ENCODE data around the gene RNF213. TPM values are rescaled to one million over a fixed set of nuclear protein-coding genes. Genes with fewer than 3 reads are reported as not detected.

The RNF213 gene
- total and polyA plus RNA-seq, 2 of the 8 experiments (the other 6 are each of a cell fraction or from before 2014, with no cell fraction given) = 33.8 to 62.8 TPM

- no peak overlapping the region for H2BK5ac ChIP-seq (ENCODE audit: low read depth, low read length)
- H3K4me3 ChIP-seq (ENCODE audit: extremely low read depth in 1 of 4, insufficient read depth in 2 of 4, low read depth in 3 of 4, low read length in 4 of 4) = no peak overlapping the region
- FAIRE-seq (no peak), DNase-seq (ENCODE audit: low read depth in 1 of 2, low spot score in 2 of 2) (no peak)
- no peak overlapping the region for H3K18ac ChIP-seq (ENCODE audit: extremely low read depth, low read length)
- no peaks in the 10 kb centered on the region for H3K79me2 ChIP-seq (ENCODE audit: control insufficient read depth in 1 of 2, insufficient read depth in 2 of 2, low read length in 2 of 2)
- no peaks in the 10 kb centered on the region for H3K9me3 ChIP-seq (ENCODE audit: insufficient read depth in 2 of 2, low read depth in 1 of 2, low read length in 1 of 2)
- H2AK5ac ChIP-seq (ENCODE audit: low read depth, low read length) = no peak overlapping the region
- H3K4me2 ChIP-seq (ENCODE audit: insufficient read depth in 1 of 2, low read depth in 2 of 2, low read length in 2 of 2) = no peak overlapping the region
- H3K4me1 ChIP-seq (replicated peaks in 1 of 4; ENCODE audit: control insufficient read depth in 3 of 4, insufficient read depth in 4 of 4, low read length in 3 of 4) = peaks cover 0 to 3% (median under 1%) of the 10 kb centered on the region in 4 experiments; a peak in 2 of 7 replicates
- no peak overlapping the region for H2BK12ac ChIP-seq (ENCODE audit: low read depth, low read length)
- H2BK20ac ChIP-seq (ENCODE audit: low read length) = no peak overlapping the region
- no peak overlapping the region for H2AFZ ChIP-seq (ENCODE audit: low read length)
- 0 out of 2 replicates have a peak, but pooled peaks cover 3% of the 10 kb centered on the region for H3K79me1 ChIP-seq (ENCODE audit: low read depth, low read length)
- no peak overlapping the region for H3K56ac ChIP-seq (replicated peaks; ENCODE audit: insufficient read length, low read depth, low read length)
- no peak overlapping the region for H2BK120ac ChIP-seq (replicated peaks; ENCODE audit: low read depth, low read length)
- H2BK15ac ChIP-seq (ENCODE audit: low read length) = no peak overlapping the region
- H3K23me2 ChIP-seq (ENCODE audit: low read depth, low read length) = no peaks in the 10 kb centered on the region
- peaks cover 5 to 25% (median 16%) of the 10 kb centered on the region in 4 experiments; a peak in 7 of 8 replicates for H3K36me3 ChIP-seq (ENCODE audit: control insufficient read depth in 2 of 4, insufficient read depth in 4 of 4, low read length in 3 of 4)
- no peaks in the 10 kb centered on the region for H3K27me3 ChIP-seq (replicated peaks in 1 of 4; ENCODE audit: control insufficient read depth in 3 of 4, extremely low read depth in 1 of 4, insufficient read depth in 3 of 4, low read length in 3 of 4)
- CTCF ChIA-PET (ENCODE audit: partially characterized antibody) = interaction anchor here (1.0 to 3.6 kb wide), 3 partner anchors 8 to 90 kb away, joined by 6 to 23 read pairs (median 7); no protein-coding TSS in a partner anchor
- POLR2A ChIA-PET (ENCODE audit: partially characterized antibody) = interaction anchor here (0.6 to 1.9 kb wide), 4 partner anchors 11 to 90 kb away, joined by 3 to 5 read pairs (median 4); no protein-coding TSS in a partner anchor
- no peak overlapping the region for H3K9ac ChIP-seq (replicated peaks in 1 of 4; ENCODE audit: extremely low read depth in 1 of 4, low read depth in 3 of 4, low read length in 3 of 4)
- WGBS, 2 experiments (ENCODE audit: extremely low coverage in 1 of 2, insufficient coverage in 1 of 2, insufficient read length in 1 of 2, insufficient replicate concordance in 2 of 2, low coverage in 1 of 2, low lambda C conversion rate in 2 of 2, missing lambda C conversion rate in 1 of 2) = 90% methylated on average over 5 of the region's 5 CpGs; no CpG with 5 or more reads in 1 of the 2 experiments
- H4K91ac ChIP-seq (replicated peaks; ENCODE audit: insufficient read length, low read length) = no peak overlapping the region
- no peak overlapping the region for H4K5ac ChIP-seq (ENCODE audit: insufficient read length, low read depth, low read length)
- no peak overlapping the region for H3K27ac ChIP-seq (ENCODE audit: low read depth, low read length)
- peaks cover 0 to 10% of the 10 kb centered on the region in 2 experiments for H4K20me1 ChIP-seq (replicated peaks in 1 of 2; ENCODE audit: control insufficient read depth in 1 of 2, insufficient read depth in 2 of 2, low read length in 2 of 2)
- H3K14ac ChIP-seq (ENCODE audit: insufficient read length) = no peak overlapping the region
- H3K23ac ChIP-seq (ENCODE audit: insufficient read length) = no peak overlapping the region
- peak overlapping the region; percentile 59; the same call in 1 of the 2 replicates for H4K8ac ChIP-seq (ENCODE audit: extremely low read depth, insufficient read depth, low read length)
- H3K4ac ChIP-seq (replicated peaks; ENCODE audit: insufficient read length, low read depth, low read length) = no peak overlapping the region
- TF ChIP-seq EZH2 (IDR thresholded peaks at IDR 0.05; ENCODE audit: low read depth, low read length, severe bottlenecking) (no peak), CHD2 (IDR thresholded peaks at IDR 0.05; ENCODE audit: low read length) (no peak), POLR2A (IDR thresholded peaks at IDR 0.05; ENCODE audit: control extremely low read depth in 1 of 2, low read depth in 2 of 2, low read length in 2 of 2) (no peak), TAF7 (optimal IDR thresholded peaks at IDR 0.05; ENCODE audit: borderline replicate concordance, low read depth, low read length) (no peak), ASH2L (IDR thresholded peaks at IDR 0.05; ENCODE audit: low read length) (no peak), HDAC2 (IDR thresholded peaks at IDR 0.05; ENCODE audit: borderline replicate concordance in 1 of 2, low read depth in 2 of 2, low read length in 2 of 2) (no peak), YY1 (IDR thresholded peaks at IDR 0.05; ENCODE audit: low read depth, low read length) (no peak), TEAD4 (IDR thresholded peaks at IDR 0.05; ENCODE audit: low read depth, low read length) (no peak), CTBP2 (IDR thresholded peaks at IDR 0.05; ENCODE audit: borderline replicate concordance, insufficient read depth, insufficient read length, low read length) (no peak), CREB1 (IDR thresholded peaks at IDR 0.05) (no peak), E2F6 (IDR thresholded peaks at IDR 0.05) (no peak), RAD21 (IDR thresholded peaks at IDR 0.05 in 1 of 2, conservative IDR thresholded peaks at IDR 0.05 in 1 of 2; ENCODE audit: low read depth in 2 of 2, low read length in 2 of 2) (no peak), JUN (IDR thresholded peaks at IDR 0.05; ENCODE audit: low read depth, low read length) (no peak), CEBPB (IDR thresholded peaks at IDR 0.05; ENCODE audit: low read depth, low read length) (no peak)
These were observed 25.9 kb downstream of the RNF213 start for GRCh38 chr17:80286638-80286960.

Data from H1 (cell line).